ENCODE results near the gene PHF5A. TPM values are rescaled to one million over a fixed set of nuclear protein-coding genes. Genes with fewer than 3 reads are reported as not detected.
"Not testable (repeated sequence)": the region's sequence is repeated elsewhere in the genome, so short reads cannot be mapped to it uniquely, and the experiment has no call there.

Gene PHF5A
- total RNA-seq, 1 donor: 34.5 TPM

DNA sequence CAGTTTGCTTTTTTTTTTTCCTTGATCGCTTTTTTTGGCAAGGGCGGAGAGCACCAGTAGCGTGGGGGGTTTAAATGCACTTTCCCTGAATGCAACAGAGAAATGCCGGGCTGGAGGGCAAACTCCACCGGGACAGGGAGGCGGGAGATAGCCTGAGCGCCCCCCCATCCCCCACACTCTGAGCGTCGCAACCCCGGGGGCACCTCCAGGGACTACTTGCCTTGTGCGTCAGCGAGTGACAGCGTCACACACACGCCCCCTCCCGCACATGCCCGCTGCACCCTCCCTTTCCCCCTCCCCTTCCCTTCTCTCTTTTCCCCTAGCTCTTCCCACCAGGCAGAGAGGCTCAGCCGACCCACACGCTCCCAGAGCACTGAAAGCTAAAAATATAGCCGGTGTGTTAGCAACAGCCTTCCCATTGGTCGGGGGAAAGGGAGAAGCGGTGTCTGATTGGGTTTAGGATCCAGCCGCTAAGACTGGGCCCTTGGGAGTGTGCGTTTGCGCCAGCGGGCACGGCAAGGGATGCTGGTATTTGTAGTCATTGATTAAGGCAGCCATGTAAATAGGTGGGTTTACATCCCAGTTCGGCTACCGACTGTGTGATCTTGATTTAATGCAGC, 20.2 kb downstream of the PHF5A start:
- peak; percentile 75 to 100 (median 99) for DNase-seq (ENCODE audit: low read depth in 2 of 3, low spot score in 2 of 3)

DNA sequence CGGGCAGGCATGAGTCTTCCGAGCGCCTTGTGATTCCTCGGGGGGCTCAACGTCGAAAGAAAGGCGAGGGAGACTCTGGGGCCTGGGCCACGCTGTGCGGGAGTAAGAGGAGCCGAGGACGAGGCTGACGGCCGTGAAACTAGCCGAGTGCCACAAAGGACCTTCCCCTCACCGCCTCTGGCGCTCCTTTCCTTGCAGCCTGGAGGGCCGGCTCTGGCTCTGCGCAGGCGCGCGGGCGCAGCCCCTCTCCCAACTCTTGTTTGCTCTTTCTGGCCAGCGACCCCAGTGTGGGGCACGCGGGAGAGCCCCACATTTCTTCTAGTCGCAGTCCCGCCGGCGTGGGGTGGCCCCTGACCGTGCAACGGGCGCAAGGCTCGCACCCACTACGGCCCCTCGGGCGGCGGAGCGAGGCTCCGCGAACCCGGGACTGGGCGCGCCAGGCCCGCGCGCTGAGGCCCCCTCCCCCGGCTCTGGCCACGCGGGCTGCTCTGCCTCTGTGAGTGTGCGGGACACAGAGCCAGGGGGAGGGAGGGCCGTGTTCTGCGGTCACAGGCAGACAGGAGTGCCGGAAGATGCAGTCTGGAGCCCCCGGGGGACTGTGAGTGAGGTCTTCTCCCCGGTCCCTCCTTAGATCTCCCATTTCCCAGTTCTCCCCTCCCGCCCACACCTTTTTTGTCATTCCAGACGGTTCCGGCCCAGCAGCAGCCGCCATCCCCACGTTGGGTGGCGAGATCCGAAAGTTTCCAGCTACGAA, 20.9 kb downstream of the PHF5A start:
- peak; percentile 41 to 74 (median 51) for DNase-seq (ENCODE audit: low read depth in 2 of 3, low spot score in 2 of 3)

DNA sequence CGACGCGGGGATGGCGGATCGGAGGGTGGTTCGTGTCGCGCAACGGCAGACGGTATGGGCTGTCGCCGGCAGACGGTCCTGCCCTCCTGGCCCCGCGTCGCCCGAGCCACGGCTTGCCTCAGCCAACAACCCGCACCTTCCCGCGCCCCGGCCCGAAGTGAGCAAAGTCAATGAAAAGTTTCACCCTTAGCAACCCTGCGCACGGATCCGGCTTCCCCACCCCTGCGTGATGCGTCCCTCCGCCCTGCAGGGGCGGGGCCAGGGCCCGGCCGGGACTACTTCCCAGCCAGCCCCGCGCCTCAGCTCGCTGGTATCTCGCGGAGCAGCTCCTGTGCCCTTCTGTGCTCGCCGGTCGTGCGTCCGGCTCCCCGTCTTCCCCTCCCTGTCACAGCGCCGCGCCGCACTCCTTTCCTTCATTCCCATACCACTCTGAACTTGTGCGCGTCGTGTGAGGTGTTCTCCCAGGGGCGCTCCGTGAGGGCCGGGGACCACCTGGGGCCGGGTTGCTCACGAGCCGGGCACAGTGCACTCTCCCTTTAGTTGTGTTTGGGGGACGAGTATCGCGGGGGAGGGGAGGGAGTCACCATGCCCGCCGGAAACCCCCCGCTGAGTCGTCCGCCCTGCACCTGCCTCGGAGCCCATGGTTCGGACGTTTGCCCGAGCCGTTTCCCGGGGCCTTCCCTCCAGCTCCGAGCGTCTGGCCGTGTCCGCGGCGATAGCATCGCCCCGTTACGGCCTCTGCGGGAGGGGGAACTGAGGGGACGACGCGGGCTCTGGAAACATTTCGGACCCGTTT, 21.7 kb downstream of the PHF5A start, which contains the start of gene TOB2:
Gene TOB2, minus strand, starts transcription at position 163 of the 796 bp plus-strand sequence. CDS start 9,456 bp downstream, outside the sequence.
- DNase-seq (ENCODE audit: low read depth in 2 of 3, low spot score in 2 of 3): peak; percentile 87 to 96 (median 95)

DNA sequence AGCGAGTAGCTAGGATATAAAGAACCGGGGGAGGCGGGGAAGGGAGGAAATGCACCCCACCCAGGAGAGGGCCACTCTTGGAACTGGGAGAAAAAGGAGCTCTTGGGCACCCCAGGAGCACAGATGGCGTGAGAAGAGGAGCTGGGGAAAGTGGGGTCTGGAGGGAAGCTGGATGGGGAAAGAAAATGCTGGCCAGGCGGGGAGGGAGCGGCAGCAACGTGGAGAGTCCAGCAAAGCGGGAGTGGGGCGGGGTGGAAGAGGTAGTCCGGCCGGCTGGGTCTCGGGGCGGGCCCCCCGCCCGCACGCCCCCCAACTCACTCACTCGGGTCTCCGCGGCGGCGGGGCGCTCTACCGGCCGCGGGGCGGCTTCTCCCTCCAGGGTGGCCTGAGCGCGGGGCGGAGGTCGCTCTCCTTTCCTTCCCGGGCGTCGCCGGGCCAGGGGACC, 22.4 kb downstream of the PHF5A start:
- peak in 1 of 3 donors; percentile 2 for DNase-seq (ENCODE audit: low read depth in 2 of 3, low spot score in 2 of 3)

DNA sequence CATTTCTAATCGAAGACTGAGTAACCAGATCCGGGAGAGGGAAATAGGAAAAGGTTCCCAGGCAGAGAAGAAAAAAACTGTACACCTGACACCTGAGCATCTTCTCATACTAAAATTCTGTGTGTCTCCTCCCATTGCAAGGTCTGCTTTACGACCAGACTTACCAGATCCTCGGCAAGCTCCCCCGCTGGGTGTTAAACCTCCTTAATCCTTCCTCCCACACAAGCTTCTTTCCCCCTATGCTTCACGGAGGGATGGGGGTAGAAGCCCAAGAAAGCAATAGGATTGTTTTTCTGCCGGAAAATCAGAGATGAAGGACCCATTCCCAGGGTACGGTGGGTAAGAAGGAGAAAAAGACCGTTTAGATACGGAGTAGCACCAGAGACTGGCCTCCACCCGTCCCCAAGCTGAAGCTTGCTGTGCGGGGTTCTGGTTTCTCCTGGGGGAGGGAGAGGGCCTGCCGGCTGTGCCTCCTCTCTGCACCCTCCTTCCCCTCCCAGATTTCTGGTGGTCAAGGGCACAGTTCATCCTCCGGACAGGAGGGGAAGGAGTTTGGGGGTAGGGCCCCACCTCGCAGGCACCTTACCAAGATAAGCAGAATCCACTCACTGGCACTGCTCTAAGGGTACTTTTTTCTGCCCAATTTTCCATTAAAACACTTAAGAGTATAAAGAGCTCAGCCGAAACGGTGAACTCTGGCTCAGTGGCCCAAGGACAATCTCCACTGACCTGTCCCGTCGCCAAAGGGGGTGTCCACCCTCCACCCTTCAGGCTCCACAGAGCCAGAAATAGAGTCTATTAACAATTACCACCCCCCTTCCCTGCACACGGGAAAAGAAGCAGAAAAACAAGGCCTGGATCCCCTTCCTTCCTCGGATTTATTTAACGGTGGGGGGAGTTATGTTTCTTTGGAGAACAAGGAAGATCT, 23.1 kb downstream of the PHF5A start:
- DNase-seq (ENCODE audit: low read depth in 2 of 3, low spot score in 2 of 3): peak in 1 of 3 donors; percentile 17

DNA sequence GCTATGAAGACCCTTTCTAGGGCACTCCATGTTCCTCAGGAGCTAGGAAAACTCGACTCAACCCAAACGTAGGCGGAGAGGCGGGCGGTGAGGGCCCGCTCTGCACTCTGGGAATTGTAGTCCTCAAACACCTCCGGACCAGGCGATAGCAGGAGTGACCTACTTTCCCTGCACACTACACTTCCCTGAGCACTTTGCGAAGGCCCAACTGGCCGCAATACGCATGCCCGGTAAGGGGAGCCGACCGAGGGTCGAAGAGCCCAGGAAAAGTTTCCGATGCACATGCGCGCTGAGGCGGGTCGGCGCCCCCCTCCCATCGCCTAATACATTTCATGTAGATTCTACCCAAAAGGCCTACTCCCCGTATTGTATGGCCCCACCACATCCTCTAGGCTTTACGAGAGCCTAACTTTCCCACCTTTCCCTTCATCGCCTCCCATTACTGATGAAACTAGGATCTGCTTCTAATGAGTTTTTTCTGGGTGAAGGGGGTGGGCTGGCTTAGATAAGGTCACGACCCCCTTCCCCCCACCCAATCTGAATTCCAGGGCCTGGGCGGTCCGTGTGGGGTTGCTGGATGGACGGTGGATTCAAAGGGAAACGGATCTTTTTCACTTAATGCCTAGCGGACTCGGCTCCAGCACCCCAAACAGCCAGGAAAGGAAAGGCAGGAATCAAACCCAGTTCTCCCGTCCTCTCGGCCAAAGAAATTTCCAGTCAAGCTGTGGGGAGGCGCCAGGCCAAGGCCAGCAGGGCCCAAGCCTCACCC, 23.9 kb downstream of the PHF5A start:
- DNase-seq (ENCODE audit: low read depth in 2 of 3, low spot score in 2 of 3): peak; percentile 58 to 98 (median 96)

- no peak for DNase-seq (ENCODE audit: low read depth in 2 of 3, low spot score in 2 of 3)
Measured at GRCh38 chr22:41442240-41442792, 26.2 kb downstream of the PHF5A start.

DNA sequence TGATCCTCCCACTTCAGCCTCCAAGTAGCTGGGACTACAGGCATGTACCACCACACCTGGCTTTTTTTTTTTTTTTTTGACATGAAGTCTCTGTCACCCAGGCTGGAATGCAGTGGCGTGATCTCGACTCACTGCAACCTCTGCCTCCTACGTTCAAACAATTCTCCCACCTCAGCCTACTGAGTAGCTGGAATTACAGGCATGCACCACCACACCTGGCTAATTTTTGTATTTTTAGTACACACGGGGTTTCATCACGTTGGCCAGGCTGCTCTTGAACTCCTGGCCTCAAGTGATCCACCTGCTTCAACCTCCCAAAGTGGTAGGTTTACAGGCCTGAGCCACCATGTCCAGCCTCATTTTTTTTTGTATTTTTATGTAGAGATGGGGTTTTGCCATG, 28.0 kb downstream of the PHF5A start:
- not testable (repeated sequence) for DNase-seq (ENCODE audit: low read depth in 2 of 3, low spot score in 2 of 3)

- DNase-seq (ENCODE audit: low read depth in 2 of 3, low spot score in 2 of 3): no peak
Measured at GRCh38 chr22:41437198-41437597, 31.3 kb downstream of the PHF5A start.

DNA sequence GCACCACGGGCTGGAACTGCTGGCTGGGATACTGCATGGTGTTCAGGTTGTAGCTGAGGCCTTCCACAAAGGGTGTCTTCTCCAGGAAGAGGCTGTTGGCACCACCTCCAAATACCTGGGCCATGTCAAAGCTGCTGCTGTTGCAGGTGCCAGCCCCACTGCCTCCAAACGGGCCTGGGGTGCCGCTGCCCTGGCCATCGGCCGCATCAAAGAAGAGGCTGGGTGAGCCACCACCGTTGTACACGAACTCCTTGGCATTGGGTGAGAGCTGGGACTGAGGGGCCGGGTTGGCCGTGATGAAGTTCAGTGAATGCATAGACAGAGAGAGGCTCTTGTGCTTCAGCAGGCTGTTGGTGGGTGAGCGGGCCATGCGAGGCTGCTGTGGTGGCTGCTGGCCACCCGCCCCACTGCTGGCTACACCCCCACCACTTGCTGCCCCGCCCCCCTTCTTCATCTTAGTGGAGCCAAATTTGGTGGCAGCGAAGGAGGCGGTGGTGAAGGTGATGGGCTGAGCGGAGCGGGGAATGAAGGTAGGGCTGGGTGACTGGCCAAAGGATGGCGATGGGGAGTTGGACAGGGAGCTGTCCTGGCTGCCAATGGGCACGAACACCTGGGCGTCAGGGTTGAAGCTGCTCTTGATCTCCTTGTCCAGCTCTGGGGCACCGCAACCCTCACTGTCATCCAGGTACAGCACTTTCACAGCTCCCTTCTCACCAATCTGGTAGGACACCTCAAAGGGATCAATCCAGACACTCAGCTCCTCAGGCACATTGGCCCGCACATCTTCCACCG, 32.0 kb downstream of the PHF5A start:
- no peak for DNase-seq (ENCODE audit: low read depth in 2 of 3, low spot score in 2 of 3)

DNA sequence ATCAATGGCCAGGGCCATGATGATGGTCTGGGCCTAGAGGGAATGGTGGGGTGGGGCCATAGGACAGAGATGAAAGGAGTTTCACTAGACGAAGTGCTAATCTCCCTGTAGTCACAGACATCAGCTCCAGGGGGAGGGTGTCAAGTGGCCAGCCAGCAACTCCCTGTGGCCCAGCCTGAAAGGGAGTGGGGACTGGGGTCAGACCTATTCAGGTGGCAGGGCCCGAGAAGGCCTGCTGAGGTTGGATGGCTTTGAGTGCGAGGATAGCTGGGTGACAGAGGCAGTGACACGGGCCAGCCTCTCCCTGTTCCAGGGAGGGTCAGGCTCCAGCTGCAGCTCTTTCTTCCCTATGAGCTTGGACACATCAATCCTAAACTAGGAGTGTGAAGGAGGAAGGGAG, 32.9 kb downstream of the PHF5A start:
- DNase-seq (ENCODE audit: low read depth in 2 of 3, low spot score in 2 of 3): no peak

DNA sequence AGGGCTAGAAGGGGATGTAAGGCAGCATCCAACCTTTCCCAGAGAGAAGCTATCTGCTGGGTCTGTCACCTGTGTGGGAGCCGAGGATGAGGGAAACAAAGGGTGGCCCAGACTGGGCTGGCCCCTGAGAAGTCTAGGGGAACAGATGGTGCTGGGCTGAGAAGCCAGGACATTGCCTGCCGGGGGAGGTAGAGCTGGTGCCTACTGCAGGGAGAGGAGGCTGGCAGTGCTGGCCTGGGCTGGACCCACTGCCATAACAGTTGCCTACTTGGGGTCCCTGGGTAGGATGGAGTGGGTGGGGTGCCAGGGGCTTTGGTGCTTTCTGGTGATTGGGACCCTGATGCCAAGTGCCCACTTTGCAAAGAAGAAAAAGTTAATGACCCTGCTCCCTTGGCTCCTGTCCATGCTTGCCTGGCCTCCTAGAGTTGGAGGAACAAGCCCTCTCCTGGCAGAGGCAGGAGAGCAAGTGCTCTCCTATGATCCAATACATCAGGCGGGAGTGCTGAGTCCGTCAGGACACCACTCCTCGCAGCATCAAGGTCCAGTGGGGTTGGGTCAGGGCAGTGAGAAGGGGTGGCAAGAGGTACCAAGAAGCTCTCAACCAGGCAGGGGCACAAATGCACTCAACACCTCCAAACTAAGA, 34.0 kb downstream of the PHF5A start:
- DNase-seq (ENCODE audit: low read depth in 2 of 3, low spot score in 2 of 3): not testable (repeated sequence)

- not testable (repeated sequence) for DNase-seq (ENCODE audit: low read depth in 2 of 3, low spot score in 2 of 3)
Measured at GRCh38 chr22:41433480-41433879, 35.0 kb downstream of the PHF5A start.

DNA sequence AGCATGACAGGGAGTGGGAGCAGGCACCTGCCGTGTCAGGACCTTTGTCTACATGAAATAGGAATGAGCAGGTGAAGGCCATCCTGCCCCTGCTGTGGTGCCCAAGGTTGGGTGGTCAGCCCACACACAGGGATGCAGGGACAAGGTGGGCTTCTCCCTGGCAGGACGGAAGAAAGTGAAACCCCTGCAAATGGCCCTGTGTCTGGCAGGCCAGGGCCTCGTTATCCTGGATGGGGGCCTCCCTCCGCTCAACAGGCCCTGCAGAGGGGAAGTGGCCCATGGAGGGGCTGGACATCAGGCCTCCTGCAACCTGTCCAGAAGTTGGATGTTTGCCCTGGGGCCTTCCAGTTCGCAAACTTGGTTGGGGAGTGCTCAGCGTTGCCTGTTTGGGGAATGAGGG, 36.8 kb downstream of the PHF5A start:
- DNase-seq (ENCODE audit: low read depth in 2 of 3, low spot score in 2 of 3): no peak

- no peak for DNase-seq (ENCODE audit: low read depth in 2 of 3, low spot score in 2 of 3)
Measured at GRCh38 chr22:41429951-41430332, 38.5 kb downstream of the PHF5A start.

GRCh38 chr22:41429232-41429950, 39.1 kb downstream of the PHF5A start:
- DNase-seq (ENCODE audit: low read depth in 2 of 3, low spot score in 2 of 3): no peak

DNA sequence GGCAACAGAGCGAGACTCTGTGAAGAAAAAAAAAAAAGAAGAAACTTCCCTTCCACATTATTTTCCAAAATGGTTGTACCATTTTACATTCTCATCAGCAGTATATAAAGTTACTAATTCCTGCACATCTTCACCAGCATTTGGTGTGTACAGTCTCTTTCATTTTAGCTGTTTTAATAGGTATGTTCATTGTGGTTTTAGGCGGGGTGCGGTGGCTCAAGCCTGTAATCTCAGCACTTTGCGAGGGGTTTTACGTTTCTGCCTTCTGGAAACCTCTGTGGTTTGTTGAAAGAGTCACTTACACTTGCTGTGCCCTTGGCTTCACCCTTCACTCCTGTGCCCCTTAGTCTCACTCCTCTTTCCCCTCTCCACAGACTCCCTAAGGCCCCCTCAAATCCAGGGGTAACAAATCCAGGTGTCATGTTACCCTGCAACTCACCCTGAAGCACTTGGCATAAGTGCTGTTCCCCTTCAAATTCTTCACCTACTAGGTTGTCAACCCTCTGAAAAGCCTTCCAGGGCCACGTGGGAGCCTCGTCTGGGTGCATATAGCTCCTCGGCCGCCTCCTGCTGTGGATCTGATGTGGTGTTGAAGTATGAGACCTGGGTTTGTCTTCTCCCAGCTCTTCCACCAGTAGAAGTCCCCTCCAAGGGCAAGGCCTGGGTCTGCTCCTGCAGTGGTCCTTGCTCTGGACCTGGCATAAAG, 42.7 kb downstream of the PHF5A start:
- no peak for DNase-seq (ENCODE audit: low read depth in 2 of 3, low spot score in 2 of 3)

Measured in hematopoietic multipotent progenitor cell (in vitro differentiated cells).